SU-DHL-6 (cell line): ENCODE measurements around the gene DCDC2C.

Experiments
- EZH2phosphoT487 ChIP-seq: fragments of 200-600 bp; sonication (generic), shearing (Covaris generic); conservative IDR thresholded peaks from 2 replicates; pipeline ENCODE4 v1.6.1; 2018; ENCODE audit warnings: mild to moderate bottlenecking, antibody characterized with exemption, low read length, moderate library complexity, mixed read lengths
- TF ChIP-seq, protein P1 (sequence below): fragments of 200-600 bp; sonication (generic); IDR thresholded peaks from one replicate; pipeline ENCODE4 v1.5.1; 2017; ENCODE audit warnings: antibody characterized with exemption, mild to moderate bottlenecking, low read length, moderate library complexity; ENCODE audit not compliant: insufficient read depth, poor library complexity, severe bottlenecking

GRCh38 chr2:3696545-3696944 is 6.8 kb upstream of the DCDC2C start:
- TF ChIP-seq, protein P1, sequence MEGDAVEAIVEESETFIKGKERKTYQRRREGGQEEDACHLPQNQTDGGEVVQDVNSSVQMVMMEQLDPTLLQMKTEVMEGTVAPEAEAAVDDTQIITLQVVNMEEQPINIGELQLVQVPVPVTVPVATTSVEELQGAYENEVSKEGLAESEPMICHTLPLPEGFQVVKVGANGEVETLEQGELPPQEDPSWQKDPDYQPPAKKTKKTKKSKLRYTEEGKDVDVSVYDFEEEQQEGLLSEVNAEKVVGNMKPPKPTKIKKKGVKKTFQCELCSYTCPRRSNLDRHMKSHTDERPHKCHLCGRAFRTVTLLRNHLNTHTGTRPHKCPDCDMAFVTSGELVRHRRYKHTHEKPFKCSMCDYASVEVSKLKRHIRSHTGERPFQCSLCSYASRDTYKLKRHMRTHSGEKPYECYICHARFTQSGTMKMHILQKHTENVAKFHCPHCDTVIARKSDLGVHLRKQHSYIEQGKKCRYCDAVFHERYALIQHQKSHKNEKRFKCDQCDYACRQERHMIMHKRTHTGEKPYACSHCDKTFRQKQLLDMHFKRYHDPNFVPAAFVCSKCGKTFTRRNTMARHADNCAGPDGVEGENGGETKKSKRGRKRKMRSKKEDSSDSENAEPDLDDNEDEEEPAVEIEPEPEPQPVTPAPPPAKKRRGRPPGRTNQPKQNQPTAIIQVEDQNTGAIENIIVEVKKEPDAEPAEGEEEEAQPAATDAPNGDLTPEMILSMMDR: no peak
- no peak for TF ChIP-seq EZH2phosphoT487
